NCI-H1436 (cell line): ENCODE measurements around the gene PCSK7.

Experiments used
- DNase-seq: peaks from one replicate; lab custom pipeline; 2025; lab: John Stamatoyannopoulos, UW

Gene PCSK7

DNA sequence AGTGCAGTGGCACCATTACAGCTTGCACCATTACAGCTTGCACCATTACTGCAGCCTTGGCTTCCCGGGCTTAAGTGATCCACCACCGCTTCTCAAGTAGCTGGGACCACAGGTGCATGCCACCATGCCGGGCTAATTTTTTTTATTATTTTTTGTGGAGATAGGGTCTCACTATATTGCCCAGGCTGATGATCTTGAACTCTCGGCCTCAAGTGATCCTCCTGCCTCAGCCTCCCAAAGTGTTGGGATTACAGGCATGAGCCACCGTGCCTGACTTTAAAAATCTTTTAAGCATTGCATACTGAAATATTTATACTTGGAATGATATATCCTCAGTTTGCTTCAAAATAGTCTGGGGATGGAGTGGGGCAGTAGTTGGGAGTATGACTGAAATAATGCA is 77.4 kb downstream of the PCSK7 start:
- no peak for DNase-seq
